ENCODE measurements around the gene FOXF2.

The FOXF2 gene

DNA sequence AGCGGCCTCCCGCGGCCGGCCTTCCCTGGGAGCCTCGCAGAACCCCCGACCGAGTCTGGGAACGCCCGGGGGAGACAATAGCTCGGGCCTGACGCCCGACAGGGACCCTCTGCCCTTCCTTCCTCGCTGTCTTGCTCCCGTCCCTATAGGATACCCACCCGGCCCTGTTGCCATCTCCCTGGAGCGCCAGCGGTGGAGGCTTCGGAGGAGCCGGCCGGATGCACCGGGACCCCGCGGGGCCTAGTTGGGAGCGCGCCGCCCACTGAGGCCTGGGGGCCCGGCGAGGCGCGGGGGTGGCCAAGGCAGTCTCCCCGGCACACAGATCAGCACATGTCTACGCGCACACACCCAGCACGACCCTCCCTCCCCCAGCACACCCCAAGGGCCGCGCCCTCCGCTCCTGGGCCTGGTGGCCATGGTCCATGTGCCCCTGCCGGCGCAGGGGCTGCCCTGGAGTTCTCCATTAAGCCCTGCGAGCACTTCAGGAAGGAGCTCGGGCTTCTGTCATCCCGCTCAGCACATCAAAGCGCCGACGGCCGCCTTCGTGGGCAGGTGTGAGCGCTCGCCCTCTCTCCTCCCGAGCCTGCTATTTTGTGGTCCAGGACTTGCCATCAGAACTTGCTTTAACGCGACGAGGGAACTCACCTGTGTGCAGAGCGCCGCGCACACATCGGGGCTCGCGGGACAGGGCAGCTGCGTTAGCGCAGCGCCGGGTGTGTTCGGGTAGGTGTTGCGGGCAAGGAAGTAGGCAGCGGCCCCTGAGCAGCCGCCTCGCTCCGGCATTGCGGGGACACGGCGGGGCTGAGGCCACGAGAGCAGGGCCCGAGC lies 3.7 kb downstream of the FOXF2 start:
- DNase-seq: no peak

DNA sequence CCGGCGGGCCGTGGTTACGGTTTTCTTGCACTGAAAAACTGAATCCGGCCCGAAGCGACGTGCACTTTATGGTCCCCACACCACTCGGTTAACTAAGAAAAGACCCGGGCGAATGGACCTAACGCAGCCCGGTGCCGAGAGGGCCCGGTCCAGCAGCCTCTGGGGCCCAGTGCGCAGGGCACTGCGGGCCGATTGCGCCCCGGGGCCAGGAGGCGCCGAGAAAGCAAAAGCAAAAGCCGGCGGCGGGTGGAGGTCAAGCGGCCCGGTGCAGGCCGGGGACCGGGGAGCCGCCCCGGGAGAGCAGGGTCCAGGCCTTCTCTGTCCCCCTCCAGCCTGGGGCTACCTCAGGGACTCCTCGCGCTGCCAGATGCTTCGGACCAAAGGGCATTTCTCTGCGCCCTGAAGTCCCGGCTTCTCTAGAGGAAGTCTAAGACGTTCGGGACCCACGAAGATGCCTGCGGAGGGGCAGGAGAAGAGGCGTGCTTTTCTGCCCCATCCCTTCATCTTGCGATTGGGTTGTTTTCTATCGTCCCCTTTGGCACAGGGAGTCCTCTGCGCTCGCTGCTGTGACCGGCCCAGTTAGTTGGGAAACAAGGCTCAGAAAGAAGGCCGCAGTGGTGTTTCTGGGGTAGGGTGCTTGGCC lies 4.4 kb downstream of the FOXF2 start:
- DNase-seq: no peak

DNA sequence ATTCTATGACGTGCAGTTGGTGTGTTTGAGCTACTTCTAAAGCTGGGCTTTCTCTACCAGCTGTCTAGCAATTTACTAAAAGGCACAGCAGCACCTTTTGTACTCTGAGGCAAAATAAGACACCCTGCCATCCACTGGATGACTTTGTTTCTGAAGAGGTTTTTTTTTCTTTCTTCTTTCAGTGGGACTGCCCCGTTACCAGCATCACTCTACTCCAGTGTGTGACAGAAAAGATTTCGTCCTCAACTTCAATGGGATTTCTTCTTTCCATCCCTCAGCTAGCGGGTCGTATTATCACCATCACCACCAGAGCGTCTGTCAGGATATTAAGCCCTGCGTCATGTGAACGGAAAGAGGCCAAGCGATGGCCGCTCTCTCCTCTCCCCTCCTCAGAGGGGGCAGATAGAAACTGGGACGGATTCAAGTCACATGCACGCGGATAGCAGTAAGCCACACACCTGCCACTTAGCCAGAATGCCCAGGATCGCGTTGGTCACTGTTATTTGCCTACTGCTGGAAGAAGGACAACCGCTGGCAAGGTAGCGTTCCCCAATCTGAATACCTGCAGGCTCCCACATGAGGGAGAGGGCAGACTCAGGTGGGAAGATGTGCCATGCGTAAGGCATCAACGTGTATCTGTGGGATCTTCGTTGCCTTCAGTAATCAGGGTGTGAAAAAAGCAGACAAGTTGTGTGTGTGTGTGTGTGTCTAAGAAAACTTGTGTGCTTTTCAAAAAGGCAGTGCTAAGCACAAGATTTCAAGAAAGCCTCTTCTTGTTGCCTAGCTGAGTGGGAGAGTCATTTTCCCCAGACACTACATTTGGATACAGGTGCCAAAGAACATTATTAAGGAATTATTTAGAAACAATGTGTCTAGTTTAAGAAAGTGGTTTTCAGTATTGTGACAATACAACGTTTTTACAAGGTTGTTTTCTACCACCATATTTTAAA lies 5.4 kb downstream of the FOXF2 start:
- no peak for DNase-seq

DNA sequence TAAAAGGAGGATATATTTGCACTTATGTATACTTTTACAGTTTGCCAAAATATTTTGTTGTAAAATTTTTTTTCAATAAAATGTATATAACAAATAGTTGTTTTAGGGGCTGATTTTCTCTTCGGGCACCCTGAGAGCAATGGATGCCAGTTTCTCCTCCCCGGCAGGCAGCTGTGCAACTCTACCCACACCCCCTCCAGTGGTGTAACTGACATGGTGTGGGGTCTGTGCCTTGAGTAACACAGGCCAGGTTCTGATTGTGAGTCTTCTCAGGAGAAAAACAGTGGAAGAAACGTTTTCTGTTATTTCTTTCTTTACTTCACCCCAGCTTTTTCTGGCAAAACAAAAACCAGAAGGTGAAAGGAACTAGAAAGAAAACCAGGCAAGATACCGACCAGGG lies 6.1 kb downstream of the FOXF2 start:
- no peak for DNase-seq

DNA sequence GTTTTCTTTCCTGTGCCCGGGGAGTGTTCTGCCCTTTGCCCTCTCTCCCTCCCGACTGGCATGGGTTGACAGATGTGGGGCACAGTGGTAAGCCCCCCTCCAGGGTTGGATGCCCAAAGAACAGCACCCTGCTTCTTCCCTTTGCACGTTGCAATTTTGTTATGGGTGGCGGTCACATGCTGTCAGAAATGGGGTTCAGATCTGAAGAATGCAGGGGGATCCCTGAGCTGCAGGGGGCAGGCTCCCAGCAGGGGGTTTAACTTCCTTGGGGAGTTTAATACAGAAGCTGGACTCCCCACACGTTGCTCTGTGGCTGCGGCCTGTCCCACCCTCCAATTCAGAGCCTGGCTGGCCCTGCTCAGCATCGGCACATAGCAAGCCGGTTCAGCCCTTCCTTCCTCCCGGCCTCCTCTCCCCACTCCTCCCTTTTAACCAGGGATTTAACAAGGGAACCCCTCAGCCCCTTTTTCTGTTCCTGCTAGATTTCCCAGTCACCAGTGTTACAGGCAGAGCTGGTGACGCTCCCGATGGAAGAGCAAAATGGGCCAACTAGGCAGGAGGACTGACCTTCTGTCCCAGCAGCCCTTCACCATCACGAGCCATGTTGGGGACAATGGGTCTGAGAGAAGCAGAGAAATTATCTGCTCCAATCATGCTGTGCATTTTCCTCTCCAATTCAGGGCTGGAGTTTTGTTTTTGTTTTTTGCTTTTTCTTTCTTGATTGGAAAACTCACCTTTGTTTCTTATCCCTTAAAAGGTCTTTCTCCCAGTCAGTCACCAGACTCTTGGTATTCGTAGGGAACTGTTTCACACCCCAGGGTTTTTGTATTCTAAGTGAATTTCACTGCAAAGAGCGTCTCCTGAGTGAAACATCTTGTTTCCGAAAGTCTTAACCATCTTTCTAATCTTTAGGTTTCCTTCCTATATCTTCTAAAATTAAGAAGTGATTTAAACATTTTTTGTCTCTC lies 6.8 kb downstream of the FOXF2 start:
- no peak for DNase-seq

DNA sequence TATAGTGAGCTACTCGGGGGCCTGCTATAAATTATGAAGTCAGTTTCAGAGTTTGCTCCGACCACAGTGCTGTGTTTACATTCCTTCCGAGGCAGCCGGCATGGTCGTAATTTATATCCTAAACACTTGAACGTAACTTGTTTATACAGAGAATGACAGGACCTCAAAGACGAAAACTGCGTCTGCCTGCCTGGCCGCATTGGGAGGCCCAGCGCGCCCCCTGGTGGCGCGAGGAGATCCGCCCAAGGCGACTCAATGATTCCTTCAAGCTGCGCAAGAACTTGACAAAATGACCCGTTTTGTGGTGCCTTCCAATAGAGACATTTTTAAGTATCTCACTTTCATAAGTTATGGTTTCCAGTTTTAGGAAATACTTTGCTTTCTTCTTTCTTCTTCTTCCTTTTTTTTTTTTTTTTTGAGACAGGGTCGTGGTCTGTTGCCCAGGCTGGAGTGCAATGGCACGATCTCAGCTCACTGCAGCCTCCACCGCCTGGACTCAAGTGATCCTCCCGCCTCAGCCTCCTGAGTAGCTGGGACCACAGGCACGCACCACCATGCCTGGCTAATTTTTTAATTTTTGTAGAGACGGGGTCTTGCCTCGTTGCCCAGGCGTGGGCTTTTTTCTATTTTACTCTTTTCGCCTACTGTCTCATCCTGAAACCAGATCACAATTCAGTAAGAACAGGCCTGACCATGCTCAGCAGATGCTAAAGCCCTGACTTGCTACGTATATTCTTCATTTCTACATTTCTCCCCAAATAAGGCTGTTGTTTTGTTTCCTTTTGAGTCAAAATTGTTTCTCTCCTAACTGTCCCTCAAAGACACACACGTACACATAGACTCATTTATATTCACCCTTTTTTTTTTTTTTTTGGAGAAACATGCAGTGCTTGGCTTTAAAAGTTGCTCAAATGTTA lies 7.8 kb downstream of the FOXF2 start:
- DNase-seq: no peak

DNA sequence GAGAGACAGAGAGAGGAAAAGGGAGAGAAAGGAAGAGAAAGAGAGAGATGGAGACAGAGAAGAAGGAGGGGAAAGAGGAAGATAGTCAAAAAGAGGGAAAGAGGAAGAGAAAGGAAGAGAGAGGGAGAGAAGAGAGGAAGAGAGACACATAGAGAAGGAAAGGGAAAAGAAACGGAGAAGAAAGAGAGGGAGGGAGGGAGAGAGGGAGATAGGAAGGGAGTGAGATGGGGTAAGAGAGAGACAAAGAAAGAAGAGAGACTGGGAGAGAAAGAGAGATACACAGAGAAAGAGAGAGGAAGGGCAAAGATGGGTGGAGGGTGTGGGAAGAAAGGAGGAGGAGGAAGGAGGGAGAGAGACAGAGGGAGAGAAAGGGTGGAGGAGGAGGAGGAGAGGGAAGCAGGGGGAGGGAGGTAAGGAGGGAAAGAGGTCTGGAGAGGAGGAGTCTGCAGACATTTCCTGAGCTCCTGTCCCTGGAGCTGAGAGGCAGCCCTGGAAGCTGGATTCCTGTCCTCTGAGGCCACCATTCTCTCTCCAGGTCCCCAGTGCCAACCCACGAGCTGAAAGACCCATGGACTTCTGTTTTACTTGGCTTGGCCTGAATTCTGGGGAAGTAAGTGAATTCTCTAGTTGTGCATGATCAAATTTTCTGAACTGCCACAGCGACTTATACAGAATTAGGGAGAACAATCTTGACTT lies 9.9 kb downstream of the FOXF2 start:
- no peak for DNase-seq

DNA sequence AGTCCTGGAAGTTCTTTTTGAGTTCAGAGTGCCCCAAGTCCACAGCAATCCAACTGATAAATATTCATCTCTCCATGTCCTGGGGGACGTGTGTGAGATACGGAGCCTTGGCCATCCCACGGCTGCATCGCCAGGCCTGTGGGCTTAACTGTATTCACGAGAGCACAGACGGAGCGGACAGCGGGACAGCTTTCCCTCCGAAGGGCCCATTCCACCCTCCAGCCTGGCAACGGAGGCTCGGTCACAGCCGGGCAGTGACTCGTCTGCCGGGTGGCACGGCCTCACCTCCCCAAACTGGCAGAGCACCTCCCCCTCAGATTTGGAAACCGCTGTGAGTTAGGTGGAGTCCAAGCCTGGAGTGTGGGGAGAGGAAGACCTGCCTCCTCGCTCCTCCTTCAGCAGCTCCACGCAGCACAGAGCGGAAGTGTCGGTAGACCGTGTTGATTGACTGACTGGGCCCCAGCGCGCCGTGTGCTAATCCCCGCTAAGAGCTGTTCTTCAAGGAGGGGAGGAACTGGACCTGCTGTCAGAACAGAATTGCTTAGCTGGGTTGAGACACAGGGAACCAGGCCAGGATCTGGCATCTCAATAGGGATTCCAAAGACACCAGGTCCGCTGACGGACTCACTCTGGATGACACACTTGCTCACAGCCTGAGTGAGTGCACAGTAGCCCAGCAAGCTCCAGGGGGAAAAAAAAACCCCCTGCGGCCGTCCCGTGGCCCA lies 10.9 kb downstream of the FOXF2 start:
- DNase-seq: no peak

DNA sequence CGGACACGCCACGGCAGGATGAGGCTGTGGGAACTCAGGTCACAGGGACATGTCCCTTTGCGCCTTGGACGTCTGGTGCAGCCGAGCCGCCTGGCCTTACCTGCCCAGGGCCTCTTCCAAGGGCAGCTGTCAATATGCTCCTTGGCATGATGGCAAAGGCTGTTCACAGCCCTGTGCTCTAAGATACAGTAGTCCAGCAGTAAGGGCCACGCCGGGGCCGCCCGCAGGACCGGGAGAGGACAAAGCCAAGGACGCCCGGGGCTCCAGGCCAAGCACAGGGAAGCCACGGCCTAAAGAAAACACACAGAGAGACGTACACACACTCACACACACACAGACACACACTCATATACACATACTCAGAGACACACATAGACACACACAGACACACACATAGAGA lies 13.0 kb downstream of the FOXF2 start:
- no peak for DNase-seq

DNA sequence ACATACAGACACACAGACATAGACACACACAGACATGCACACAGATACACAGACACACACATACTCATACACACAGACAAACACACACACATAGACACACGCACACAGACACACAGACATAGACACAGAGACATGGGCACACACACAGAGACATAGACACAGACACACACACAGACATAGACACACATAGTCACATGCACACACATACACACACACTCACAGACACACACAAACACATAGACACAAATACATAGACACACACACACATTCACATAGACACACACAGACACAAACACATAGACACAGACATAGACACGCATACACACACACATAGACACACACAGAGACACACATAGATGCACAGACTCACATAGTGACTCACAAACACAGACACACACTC lies 13.5 kb downstream of the FOXF2 start:
- DNase-seq: no peak

DNA sequence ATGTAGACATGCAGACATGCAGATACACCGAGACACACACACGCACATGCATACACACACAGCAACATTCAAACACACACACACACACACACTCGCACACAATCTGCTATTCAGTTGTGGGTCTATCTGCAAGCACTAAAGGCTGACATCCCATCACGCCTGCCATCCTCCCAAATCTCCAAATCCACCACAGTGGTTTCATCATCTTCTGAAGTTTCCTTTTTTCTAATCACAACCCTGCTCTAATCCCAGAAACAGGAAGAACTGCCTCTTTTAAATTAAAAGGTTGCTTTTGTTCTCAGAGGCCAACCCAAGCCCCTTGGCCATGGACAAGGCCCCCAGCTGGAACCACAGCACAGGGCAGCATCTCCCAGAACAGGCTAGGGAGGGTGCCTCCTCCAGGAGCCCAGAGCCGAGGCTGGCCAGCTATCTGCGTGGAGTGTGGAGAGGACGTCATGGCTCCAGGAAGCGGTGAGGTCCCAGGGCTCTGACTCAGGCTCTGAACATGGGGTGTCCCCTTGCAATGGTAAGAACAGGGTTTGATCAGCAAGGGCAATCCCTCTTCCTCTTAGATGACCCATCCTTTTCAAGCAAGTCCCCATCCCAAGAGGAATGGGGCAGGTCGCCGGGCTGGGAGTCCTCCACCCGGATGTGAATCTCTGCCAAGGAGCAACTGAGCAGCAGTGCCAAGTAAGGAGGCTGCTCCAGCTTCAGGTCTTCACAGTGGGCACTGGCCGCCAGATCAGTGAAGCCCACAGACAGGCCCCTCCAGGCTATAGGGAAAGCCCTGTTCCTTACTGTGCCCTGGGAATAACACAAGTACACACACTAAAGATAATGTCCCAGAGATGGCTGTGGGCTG lies 14.7 kb downstream of the FOXF2 start:
- no peak for DNase-seq

DNA sequence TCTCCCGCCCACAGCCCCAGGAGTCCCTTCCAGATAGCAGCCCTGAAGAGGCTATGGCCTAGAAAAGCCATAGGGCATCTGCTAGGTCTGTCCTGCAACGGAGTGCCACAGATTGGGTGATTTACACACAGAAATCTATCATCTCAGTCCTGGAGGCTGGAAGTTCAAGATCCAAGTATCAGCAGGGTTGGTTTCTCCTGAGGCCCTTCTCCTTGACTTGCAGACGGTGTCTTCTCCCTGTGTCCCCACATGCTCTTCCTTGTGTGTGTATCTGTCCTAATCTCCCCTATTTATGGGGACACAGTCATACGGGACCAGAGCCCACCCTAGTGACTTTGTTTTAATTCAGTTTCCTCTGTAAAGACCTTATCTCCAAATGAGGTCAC lies 15.3 kb downstream of the FOXF2 start:
- no peak for DNase-seq

DNA sequence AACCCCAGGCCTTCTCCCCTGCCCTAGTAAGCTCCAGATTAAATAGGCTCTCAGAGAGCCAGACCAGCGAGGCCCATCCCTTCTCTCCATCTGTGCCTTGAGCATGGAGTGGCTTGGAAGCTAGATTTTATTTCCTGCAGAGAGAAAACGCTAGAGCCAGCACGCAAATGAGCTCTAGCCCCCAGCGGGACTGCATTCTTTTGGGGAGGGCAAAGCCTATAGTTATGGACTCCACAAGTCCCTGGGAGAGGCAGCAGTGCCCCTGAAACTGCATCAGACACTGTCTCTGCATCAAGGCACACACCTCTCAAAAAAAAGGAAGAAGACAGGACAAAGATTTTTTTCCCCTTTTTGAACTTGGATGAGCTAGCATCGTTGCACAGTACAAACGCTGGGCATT lies 15.8 kb downstream of the FOXF2 start:
- no peak for DNase-seq

DNA sequence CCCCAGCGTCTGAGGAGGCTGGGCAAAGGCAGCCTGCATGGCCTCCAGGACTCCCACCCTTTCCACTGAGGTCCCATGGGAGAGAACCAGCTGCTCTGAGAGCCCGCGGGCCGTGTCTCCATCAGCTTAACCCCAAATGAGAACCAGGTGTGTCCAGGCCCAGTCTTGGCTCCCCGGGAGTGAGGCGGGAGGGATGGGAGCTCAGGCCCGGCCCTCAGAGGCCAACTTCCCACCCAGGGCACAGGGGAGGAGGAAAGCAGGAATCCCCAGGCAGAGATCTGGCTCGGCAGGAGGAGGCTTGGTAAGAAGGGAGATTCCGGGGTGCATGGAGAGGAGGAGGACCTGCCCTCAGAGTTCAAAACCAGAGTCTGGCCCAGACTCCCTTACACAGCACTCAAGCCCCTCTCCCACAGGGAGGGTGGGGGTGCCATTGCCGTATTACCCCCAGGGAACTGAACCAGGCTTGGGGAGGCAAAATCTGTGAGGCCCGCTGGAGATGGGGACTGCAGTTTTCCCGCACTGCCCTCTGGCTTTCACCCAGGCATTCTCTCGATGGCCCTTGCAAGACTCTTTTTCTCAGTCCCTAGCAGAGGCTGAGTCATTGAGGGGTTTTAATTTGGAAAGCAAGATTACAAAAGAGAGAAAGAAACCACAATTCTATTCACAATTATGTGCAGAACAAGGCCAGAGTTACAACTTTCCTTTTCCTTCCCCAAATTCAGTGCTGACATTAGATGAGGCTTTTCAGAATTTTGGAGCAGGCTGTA lies 17.1 kb downstream of the FOXF2 start:
- DNase-seq: no peak

DNA sequence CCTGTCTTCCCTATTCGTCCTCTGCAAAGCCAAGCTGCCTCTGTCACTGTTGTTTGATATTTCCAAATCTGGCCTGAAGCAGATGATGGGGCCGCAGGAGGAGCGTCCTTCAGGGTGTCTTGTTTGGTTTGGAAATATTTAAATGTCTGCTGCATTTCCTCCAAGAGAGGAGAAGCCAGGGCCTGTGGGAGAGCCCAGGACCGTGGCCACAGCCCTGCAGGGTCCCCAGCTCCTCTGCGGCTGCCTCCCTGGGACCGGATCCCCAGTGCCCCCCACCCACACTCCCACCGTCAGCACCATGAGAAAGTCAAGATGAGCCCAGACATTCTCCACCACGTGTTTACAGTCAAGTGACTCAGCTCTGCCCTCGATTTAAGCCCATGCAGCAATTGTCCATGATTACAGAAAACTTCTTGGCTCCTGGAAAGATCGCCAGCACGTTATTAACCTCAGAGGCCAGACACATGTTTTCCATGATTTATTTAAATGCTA lies 18.2 kb downstream of the FOXF2 start:
- no peak for DNase-seq

DNA sequence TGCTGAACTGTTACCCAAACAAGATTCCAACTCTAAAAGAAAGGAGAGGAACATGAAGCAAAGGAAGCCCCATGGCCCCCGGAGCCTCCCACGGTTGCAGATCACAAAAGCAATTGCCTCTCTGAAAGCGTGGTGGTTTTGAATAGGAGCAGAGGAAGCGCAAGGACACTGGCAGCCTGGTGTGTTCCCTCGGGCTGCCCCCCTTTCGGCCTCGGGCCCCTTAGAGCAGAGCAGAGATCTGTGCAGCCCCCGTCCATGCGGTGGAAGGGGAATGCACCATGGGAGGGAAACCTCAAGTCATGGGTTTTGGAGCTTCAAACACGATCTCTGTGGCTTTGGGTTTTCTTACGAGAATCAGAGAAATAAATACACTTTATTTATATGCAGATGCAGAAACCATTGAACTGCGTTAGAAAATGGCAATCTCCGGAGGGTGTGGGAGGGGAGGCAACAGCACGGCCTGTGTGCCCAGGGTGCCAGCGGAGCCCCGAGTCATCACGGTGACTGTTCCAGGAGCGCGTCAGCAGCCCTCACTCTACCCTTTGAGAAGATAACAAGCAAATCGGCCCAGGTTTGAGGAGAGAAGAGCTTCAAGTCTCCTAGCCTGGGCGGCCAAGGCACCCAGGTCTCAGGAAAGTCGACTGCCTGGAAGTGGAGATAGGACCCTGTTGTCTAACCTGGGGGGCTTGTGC lies 20.5 kb downstream of the FOXF2 start:
- DNase-seq: no peak

DNA sequence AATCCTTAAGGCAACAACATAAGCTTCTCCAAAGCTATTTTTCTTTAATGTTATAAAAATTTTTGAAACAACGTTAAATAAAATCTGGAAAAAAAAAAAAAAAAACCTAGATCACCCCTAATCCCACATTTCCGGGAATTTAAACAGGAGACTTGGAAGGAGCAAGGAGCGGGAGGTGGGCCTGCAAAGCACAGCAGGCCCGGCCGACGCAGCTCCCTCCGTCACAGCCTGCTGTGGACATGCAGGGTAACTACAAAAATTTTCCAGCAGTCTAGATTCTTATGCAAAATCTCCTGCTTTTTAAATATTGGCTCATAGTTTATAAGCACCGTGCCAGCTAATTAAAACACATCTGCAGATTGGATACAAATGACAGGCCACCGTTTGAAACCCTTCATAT lies 23.5 kb downstream of the FOXF2 start:
- DNase-seq: no peak
